WTC11 (cell line): ENCODE measurements around the gene PGF. TPM values are rescaled to one million over a fixed set of nuclear protein-coding genes. Genes with fewer than 3 reads are reported as not detected.

Experiments used
- ATAC-seq: fragments of 200-7000 bp; cut with Tn5 transposase; 2 replicates; pipeline ENCODE4 v1.10.0; 2021; ENCODE audit warnings: mild to moderate bottlenecking, moderate library complexity
- CTCF ChIA-PET: fragments of 300-600 bp; sonication (Branson Sonifier 250); formaldehyde crosslinking; loops from one replicate; lab custom pipeline; 2021; ENCODE audit warnings: antibody characterized with exemption; lab: Charles Lee
- POLR2A ChIA-PET: fragments of 350-600 bp; sonication (Branson Sonifier 250); formaldehyde crosslinking; loops from one replicate; lab custom pipeline; 2021; ENCODE audit warnings: antibody characterized with exemption; lab: Charles Lee
- DNase-seq: peaks from one replicate; pipeline ENCODE4 v3.0.0; 2021; ENCODE audit warnings: low spot score
- H3K27ac Mint-ChIP-seq: 2 replicates; pipeline ENCODE4 v1.8.0; 2021; ENCODE audit warnings: mixed read lengths
- H3K27me3 Mint-ChIP-seq: 2 replicates; pipeline ENCODE4 v1.8.0; 2021; ENCODE audit warnings: low read depth, mild to moderate bottlenecking, moderate library complexity, mixed read lengths
- H3K36me3 Mint-ChIP-seq: 2 replicates; pipeline ENCODE4 v1.8.0; 2021; ENCODE audit warnings: mixed read lengths
- H3K4me1 Mint-ChIP-seq: 2 replicates; pipeline ENCODE4 v1.8.0; 2022; ENCODE audit warnings: mixed read lengths
- H3K4me3 Mint-ChIP-seq: 2 replicates; pipeline ENCODE4 v1.8.0; 2021; ENCODE audit warnings: mild to moderate bottlenecking, moderate library complexity, mixed read lengths
- H3K9me3 Mint-ChIP-seq: 2 replicates; pipeline ENCODE4 v1.8.0; 2021; ENCODE audit warnings: mixed read lengths
- ETV6 ChIP-seq: sonication (generic); formaldehyde crosslinking; IDR thresholded peaks from 2 replicates; pipeline ENCODE4 v1.8.1; 2022; ENCODE audit warnings: mild to moderate bottlenecking, missing genetic modification reagents
- GTF2I ChIP-seq: fragments of 250-450 bp; sonication (Bioruptor Pico); conservative IDR thresholded peaks from 2 replicates; pipeline ENCODE4 v1.4.0; 2021; ENCODE audit warnings: mild to moderate bottlenecking
- HMGA2 ChIP-seq: fragments of 250-450 bp; sonication (Bioruptor Pico); IDR thresholded peaks from 2 replicates; pipeline ENCODE4 v1.4.0; 2021; ENCODE audit warnings: mild to moderate bottlenecking, moderate library complexity
- MXD4 ChIP-seq: fragments of 250-450 bp; sonication (Bioruptor Pico); IDR thresholded peaks from 2 replicates; pipeline ENCODE4 v1.8.0; 2021; ENCODE audit warnings: mild to moderate bottlenecking, moderate library complexity, borderline replicate concordance
- MYBL2 ChIP-seq: sonication (generic); formaldehyde crosslinking; IDR thresholded peaks from 2 replicates; pipeline ENCODE4 v1.8.1; 2023; ENCODE audit warnings: mild to moderate bottlenecking, moderate library complexity, missing genetic modification reagents
- NFYB ChIP-seq: sonication (generic); formaldehyde crosslinking; conservative IDR thresholded peaks from 2 replicates; pipeline ENCODE4 v1.8.0; 2022; ENCODE audit warnings: low read depth, missing genetic modification reagents
- SOX15 ChIP-seq: fragments of 250-450 bp; sonication (Bioruptor Pico); IDR thresholded peaks from 2 replicates; pipeline ENCODE4 v1.9.0; 2021; ENCODE audit warnings: mild to moderate bottlenecking
- TCF7 ChIP-seq: sonication (generic); formaldehyde crosslinking; IDR thresholded peaks from 2 replicates; pipeline ENCODE4 v1.8.0; 2022; ENCODE audit warnings: mild to moderate bottlenecking, low read depth, missing genetic modification reagents, moderate library complexity
- TEAD1 ChIP-seq: sonication (generic); formaldehyde crosslinking; IDR thresholded peaks from 2 replicates; pipeline ENCODE4 v1.8.0; 2022; ENCODE audit warnings: mild to moderate bottlenecking, missing genetic modification reagents
- ZNF121 ChIP-seq: sonication (generic); formaldehyde crosslinking; IDR thresholded peaks from 2 replicates; pipeline ENCODE4 v1.8.0; 2023; ENCODE audit warnings: missing genetic modification reagents
- ZNF138 ChIP-seq: sonication (generic); formaldehyde crosslinking; conservative IDR thresholded peaks from 2 replicates; pipeline ENCODE4 v1.8.1; 2022; ENCODE audit warnings: mild to moderate bottlenecking, moderate library complexity, missing genetic modification reagents
- ZNF232 ChIP-seq: sonication (generic); formaldehyde crosslinking; IDR thresholded peaks from 2 replicates; pipeline ENCODE4 v1.8.0; 2022; ENCODE audit warnings: mild to moderate bottlenecking, missing genetic modification reagents
- ZNF263 ChIP-seq: sonication (generic); formaldehyde crosslinking; IDR thresholded peaks from 2 replicates; pipeline ENCODE4 v1.8.1; 2022; ENCODE audit warnings: low read depth, mild to moderate bottlenecking, moderate library complexity, missing genetic modification reagents
- ZNF317 ChIP-seq: sonication (generic); formaldehyde crosslinking; IDR thresholded peaks from 2 replicates; pipeline ENCODE4 v1.8.1; 2023; ENCODE audit warnings: low read depth, mild to moderate bottlenecking, moderate library complexity, missing genetic modification reagents, borderline replicate concordance
- ZNF671 ChIP-seq: fragments of 250-450 bp; sonication (Bioruptor Pico); IDR thresholded peaks from 2 replicates; pipeline ENCODE4 v1.8.0; 2021; ENCODE audit warnings: mild to moderate bottlenecking
- total RNA-seq: library from RNA; stranded (reverse); gene quantifications from 3 replicates; pipeline ENCODE4 v1.2.3, GENCODE V29; 2021
- TF ChIP-seq, protein P1 (sequence below): sonication (generic); formaldehyde crosslinking; conservative IDR thresholded peaks from 2 replicates; pipeline ENCODE4 v1.8.1; 2022; ENCODE audit warnings: mild to moderate bottlenecking, missing genetic modification reagents
- TF ChIP-seq, protein P2 (sequence below): sonication (generic); formaldehyde crosslinking; IDR thresholded peaks from 2 replicates; pipeline ENCODE4 v1.8.0; 2022; ENCODE audit warnings: mild to moderate bottlenecking, missing genetic modification reagents
- TF ChIP-seq, protein P3 (sequence below): sonication (generic); formaldehyde crosslinking; IDR thresholded peaks from 2 replicates; pipeline ENCODE4 v1.8.0; 2023; ENCODE audit warnings: missing genetic modification reagents, mild to moderate bottlenecking, borderline replicate concordance
- TF ChIP-seq, protein P4 (sequence below): fragments of 250-450 bp; sonication (Bioruptor Pico); conservative IDR thresholded peaks from 2 replicates; pipeline ENCODE4 v1.9.0; 2021; ENCODE audit warnings: mild to moderate bottlenecking
- TF ChIP-seq, protein P5 (sequence below): sonication (generic); formaldehyde crosslinking; IDR thresholded peaks from 2 replicates; pipeline ENCODE4 v1.8.1; 2022; ENCODE audit warnings: low read depth, mild to moderate bottlenecking, moderate library complexity, missing genetic modification reagents, borderline replicate concordance
- TF ChIP-seq, protein P6 (sequence below): sonication (generic); formaldehyde crosslinking; IDR thresholded peaks from 2 replicates; pipeline ENCODE4 v1.8.0; 2022; ENCODE audit warnings: mild to moderate bottlenecking, missing genetic modification reagents
- TF ChIP-seq, protein P7 (sequence below): fragments of 250-450 bp; sonication (Bioruptor Pico); IDR thresholded peaks from 2 replicates; pipeline ENCODE4 v1.9.0; 2021; ENCODE audit warnings: mild to moderate bottlenecking, borderline replicate concordance

PGF gene
- total RNA-seq, 1 experiment from 2014 or later: 6.7 TPM

DNA sequence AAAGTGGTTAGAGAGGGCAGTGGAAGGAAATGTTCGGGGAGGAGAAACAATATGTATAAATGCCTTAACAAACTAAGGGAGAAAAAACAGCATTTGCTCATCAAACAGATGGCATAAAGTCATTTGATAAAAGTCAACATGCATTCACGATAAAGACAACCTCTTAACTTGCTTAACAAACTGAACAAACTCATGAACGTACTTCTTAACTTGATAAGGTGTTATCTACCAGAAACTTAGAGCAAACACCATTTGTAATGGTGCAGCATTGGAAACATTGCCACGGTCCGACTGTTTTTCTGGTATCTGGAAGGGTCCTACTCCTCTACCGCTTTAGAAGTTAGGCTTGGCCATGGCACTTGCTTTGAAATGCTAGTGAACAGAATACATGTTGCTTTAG is 28.2 kb downstream of the PGF start:
- DNase-seq (no peak), ATAC-seq (no peak)
- ChIA-PET POLR2A (no interaction called here), CTCF (interaction anchor here (1.5 kb wide), 1 partner anchor 18 kb away, joined by 6 read pairs; no protein-coding TSS in a partner anchor)
- no peak overlapping the region for H3K27ac Mint-ChIP-seq
- no peak for TF ChIP-seq GTF2I (CRISPR knock-in tag)
- TF ChIP-seq, protein P1, sequence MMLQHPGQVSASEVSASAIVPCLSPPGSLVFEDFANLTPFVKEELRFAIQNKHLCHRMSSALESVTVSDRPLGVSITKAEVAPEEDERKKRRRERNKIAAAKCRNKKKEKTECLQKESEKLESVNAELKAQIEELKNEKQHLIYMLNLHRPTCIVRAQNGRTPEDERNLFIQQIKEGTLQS (CRISPR knock-in tag): no peak
- TF ChIP-seq, protein P2, sequence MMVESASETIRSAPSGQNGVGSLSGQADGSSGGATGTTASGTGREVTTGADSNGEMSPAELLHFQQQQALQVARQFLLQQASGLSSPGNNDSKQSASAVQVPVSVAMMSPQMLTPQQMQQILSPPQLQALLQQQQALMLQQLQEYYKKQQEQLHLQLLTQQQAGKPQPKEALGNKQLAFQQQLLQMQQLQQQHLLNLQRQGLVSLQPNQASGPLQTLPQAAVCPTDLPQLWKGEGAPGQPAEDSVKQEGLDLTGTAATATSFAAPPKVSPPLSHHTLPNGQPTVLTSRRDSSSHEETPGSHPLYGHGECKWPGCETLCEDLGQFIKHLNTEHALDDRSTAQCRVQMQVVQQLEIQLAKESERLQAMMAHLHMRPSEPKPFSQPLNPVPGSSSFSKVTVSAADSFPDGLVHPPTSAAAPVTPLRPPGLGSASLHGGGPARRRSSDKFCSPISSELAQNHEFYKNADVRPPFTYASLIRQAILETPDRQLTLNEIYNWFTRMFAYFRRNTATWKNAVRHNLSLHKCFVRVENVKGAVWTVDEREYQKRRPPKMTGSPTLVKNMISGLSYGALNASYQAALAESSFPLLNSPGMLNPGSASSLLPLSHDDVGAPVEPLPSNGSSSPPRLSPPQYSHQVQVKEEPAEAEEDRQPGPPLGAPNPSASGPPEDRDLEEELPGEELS: no peak
- TF ChIP-seq SOX15 (CRISPR knock-in tag): no peak
- no peak for TF ChIP-seq ETV6
- no peak for TF ChIP-seq TCF7 (CRISPR knock-in tag)
- TF ChIP-seq, protein P3, sequence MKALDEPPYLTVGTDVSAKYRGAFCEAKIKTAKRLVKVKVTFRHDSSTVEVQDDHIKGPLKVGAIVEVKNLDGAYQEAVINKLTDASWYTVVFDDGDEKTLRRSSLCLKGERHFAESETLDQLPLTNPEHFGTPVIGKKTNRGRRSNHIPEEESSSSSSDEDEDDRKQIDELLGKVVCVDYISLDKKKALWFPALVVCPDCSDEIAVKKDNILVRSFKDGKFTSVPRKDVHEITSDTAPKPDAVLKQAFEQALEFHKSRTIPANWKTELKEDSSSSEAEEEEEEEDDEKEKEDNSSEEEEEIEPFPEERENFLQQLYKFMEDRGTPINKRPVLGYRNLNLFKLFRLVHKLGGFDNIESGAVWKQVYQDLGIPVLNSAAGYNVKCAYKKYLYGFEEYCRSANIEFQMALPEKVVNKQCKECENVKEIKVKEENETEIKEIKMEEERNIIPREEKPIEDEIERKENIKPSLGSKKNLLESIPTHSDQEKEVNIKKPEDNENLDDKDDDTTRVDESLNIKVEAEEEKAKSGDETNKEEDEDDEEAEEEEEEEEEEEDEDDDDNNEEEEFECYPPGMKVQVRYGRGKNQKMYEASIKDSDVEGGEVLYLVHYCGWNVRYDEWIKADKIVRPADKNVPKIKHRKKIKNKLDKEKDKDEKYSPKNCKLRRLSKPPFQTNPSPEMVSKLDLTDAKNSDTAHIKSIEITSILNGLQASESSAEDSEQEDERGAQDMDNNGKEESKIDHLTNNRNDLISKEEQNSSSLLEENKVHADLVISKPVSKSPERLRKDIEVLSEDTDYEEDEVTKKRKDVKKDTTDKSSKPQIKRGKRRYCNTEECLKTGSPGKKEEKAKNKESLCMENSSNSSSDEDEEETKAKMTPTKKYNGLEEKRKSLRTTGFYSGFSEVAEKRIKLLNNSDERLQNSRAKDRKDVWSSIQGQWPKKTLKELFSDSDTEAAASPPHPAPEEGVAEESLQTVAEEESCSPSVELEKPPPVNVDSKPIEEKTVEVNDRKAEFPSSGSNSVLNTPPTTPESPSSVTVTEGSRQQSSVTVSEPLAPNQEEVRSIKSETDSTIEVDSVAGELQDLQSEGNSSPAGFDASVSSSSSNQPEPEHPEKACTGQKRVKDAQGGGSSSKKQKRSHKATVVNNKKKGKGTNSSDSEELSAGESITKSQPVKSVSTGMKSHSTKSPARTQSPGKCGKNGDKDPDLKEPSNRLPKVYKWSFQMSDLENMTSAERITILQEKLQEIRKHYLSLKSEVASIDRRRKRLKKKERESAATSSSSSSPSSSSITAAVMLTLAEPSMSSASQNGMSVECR: no peak
- no peak for TF ChIP-seq TEAD1 (CRISPR knock-in tag)
- TF ChIP-seq MXD4 (CRISPR knock-in tag): no peak
- TF ChIP-seq MYBL2 (CRISPR knock-in tag): no peak
- TF ChIP-seq ZNF317 (CRISPR knock-in tag): no peak
- TF ChIP-seq, protein P4, sequence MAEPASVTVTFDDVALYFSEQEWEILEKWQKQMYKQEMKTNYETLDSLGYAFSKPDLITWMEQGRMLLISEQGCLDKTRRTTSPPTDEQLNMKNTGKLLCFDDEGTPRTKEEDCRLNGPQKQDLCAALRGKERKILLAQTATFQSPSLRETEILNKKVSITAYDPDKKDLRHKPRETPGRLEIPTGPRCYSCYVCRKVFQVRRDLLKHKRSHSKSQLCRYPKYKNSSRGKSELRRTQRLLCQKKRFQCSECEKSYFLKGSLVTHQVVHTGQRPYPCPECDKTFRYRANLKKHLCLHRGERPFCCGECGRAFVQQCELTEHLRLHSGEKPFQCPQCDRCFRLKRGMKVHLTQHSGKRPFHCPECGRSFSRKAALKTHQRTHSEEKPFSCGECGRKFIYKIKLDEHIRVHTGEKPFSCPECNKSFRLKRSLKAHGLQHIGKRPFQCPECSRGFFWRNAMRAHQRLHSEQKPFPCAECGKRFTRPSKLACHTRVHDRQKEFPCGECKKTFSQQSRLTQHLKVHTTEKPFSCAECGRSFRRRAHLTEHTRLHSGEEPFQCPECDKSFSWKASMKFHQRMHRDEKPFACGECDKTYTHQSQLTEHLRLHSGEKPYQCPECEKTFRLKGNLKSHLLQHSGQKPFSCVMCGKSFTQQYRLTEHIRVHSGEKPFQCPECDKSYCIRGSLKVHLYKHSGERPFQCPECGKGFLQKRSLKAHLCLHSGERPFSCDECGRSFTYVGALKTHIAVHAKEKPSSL: no peak
- no peak for TF ChIP-seq ZNF671 (CRISPR knock-in tag)
- no peak for TF ChIP-seq ZNF138 (CRISPR knock-in tag)
- TF ChIP-seq NFYB (CRISPR knock-in tag): no peak
- H3K27me3 Mint-ChIP-seq: peaks cover 3% of the 10 kb centered on the region; the same call in 1 of the 2 replicates
- no peaks in the 10 kb centered on the region for H3K9me3 Mint-ChIP-seq
- 0 out of 2 replicates have a peak, but pooled peaks cover 3% of the 10 kb centered on the region for H3K4me1 Mint-ChIP-seq
- no peak overlapping the region for H3K4me3 Mint-ChIP-seq
- no peaks in the 10 kb centered on the region for H3K36me3 Mint-ChIP-seq

DNA sequence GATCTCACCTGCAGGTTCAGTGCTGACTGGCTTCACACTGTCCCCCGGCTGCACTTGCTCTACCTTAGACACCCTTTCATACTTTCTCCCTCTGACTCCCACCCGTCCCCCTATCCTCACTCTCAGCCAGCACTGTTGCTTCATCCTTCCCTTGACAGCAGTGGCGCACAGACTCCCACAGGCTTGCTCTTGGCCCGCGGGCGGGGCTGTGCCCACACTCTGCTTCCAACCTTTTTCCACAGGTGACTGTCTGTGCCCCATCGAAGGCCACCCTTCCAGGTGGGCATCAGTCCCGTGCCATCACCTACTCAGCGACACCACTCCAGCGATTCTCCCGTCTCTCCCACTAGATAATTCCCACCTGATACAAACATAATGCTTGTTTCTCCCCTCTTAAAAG is 31.3 kb downstream of the PGF start:
- H3K27ac Mint-ChIP-seq: no peak overlapping the region
- no peak overlapping the region for H3K4me3 Mint-ChIP-seq
- no peak for ATAC-seq
- ChIA-PET CTCF (interaction anchor here (0.9 to 4.8 kb wide), 6 partner anchors 18 to 165 kb away, joined by 3 to 62 read pairs (median 6); partner anchors contain the start of gene PGF), POLR2A (no interaction called here)
- 0 out of 2 replicates have a peak, but pooled peaks cover 3% of the 10 kb centered on the region for H3K4me1 Mint-ChIP-seq
- no peaks in the 10 kb centered on the region for H3K36me3 Mint-ChIP-seq
- peaks cover 3% of the 10 kb centered on the region; the same call in 1 of the 2 replicates for H3K27me3 Mint-ChIP-seq
- no peaks in the 10 kb centered on the region for H3K9me3 Mint-ChIP-seq
- no peak for DNase-seq
- TF ChIP-seq GTF2I (CRISPR knock-in tag) (no peak), ZNF232 (CRISPR knock-in tag) (no peak), ZNF121 (CRISPR knock-in tag) (no peak), ZNF263 (CRISPR knock-in tag) (no peak), TEAD1 (CRISPR knock-in tag) (no peak), HMGA2 (CRISPR knock-in tag) (no peak)
- TF ChIP-seq, protein P5, sequence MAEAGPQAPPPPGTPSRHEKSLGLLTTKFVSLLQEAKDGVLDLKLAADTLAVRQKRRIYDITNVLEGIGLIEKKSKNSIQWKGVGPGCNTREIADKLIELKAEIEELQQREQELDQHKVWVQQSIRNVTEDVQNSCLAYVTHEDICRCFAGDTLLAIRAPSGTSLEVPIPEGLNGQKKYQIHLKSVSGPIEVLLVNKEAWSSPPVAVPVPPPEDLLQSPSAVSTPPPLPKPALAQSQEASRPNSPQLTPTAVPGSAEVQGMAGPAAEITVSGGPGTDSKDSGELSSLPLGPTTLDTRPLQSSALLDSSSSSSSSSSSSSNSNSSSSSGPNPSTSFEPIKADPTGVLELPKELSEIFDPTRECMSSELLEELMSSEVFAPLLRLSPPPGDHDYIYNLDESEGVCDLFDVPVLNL: no peak
- TF ChIP-seq, protein P6, sequence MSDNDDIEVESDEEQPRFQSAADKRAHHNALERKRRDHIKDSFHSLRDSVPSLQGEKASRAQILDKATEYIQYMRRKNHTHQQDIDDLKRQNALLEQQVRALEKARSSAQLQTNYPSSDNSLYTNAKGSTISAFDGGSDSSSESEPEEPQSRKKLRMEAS (CRISPR knock-in tag): no peak
- TF ChIP-seq, protein P7, sequence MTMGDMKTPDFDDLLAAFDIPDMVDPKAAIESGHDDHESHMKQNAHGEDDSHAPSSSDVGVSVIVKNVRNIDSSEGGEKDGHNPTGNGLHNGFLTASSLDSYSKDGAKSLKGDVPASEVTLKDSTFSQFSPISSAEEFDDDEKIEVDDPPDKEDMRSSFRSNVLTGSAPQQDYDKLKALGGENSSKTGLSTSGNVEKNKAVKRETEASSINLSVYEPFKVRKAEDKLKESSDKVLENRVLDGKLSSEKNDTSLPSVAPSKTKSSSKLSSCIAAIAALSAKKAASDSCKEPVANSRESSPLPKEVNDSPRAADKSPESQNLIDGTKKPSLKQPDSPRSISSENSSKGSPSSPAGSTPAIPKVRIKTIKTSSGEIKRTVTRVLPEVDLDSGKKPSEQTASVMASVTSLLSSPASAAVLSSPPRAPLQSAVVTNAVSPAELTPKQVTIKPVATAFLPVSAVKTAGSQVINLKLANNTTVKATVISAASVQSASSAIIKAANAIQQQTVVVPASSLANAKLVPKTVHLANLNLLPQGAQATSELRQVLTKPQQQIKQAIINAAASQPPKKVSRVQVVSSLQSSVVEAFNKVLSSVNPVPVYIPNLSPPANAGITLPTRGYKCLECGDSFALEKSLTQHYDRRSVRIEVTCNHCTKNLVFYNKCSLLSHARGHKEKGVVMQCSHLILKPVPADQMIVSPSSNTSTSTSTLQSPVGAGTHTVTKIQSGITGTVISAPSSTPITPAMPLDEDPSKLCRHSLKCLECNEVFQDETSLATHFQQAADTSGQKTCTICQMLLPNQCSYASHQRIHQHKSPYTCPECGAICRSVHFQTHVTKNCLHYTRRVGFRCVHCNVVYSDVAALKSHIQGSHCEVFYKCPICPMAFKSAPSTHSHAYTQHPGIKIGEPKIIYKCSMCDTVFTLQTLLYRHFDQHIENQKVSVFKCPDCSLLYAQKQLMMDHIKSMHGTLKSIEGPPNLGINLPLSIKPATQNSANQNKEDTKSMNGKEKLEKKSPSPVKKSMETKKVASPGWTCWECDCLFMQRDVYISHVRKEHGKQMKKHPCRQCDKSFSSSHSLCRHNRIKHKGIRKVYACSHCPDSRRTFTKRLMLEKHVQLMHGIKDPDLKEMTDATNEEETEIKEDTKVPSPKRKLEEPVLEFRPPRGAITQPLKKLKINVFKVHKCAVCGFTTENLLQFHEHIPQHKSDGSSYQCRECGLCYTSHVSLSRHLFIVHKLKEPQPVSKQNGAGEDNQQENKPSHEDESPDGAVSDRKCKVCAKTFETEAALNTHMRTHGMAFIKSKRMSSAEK (CRISPR knock-in tag): no peak
